DND-41 (cell line): ENCODE results near the gene BIRC3.

Source experiments
- ATAC-seq: fragments of 200-7000 bp; cut with Tn5 transposase; 3 replicates; pipeline ENCODE4 v1.9.1; 2021; ENCODE audit warnings: low read depth; ENCODE audit not compliant: insufficient read depth
- DNase-seq: peaks from one replicate; pipeline ENCODE4 v3.0.0-alpha.2; 2020
- H2AFZ ChIP-seq: 2 replicates; pipeline ENCODE4 v1.6.0; 2012; ENCODE audit warnings: low read depth, low read length
- H3K27ac ChIP-seq: 2 replicates; pipeline ENCODE4 v1.5.1; 2012; ENCODE audit warnings: low read length, inconsistent platforms
- H3K27me3 ChIP-seq: fragments of 200-600 bp; sonication (generic); 2 replicates; pipeline ENCODE4 v1.6.0; 2012; ENCODE audit warnings: low read length, mild to moderate bottlenecking, inconsistent platforms; ENCODE audit not compliant: insufficient read depth, poor library complexity
- H3K36me3 ChIP-seq: 2 replicates; pipeline ENCODE4 v1.5.1; 2012; ENCODE audit warnings: low read length, inconsistent platforms; ENCODE audit not compliant: insufficient read depth
- H3K4me1 ChIP-seq: 2 replicates; pipeline ENCODE4 v1.5.1; 2012; ENCODE audit warnings: mild to moderate bottlenecking, low read length; ENCODE audit not compliant: insufficient read depth
- H3K4me2 ChIP-seq: 2 replicates; pipeline ENCODE4 v1.6.0; 2012; ENCODE audit warnings: mild to moderate bottlenecking, moderate library complexity, low read length, inconsistent platforms; ENCODE audit not compliant: insufficient read depth
- H3K4me3 ChIP-seq, 2 experiments: fragments of 200-600 bp in 1 of 2; shearing (Covaris generic) in 1 of 2; 2 replicates each; pipeline ENCODE4 v1.5.1; 2012 to 2016; ENCODE audit warnings: inconsistent platforms in 2 of 2, low read length in 2 of 2, mild to moderate bottlenecking in 2 of 2, low read depth in 1 of 2, moderate library complexity in 1 of 2
- H3K79me2 ChIP-seq: 2 replicates; pipeline ENCODE4 v1.6.0; 2012; ENCODE audit warnings: low read length, inconsistent platforms; ENCODE audit not compliant: insufficient read depth
- H3K9ac ChIP-seq: 2 replicates; pipeline ENCODE4 v1.6.0; 2012; ENCODE audit warnings: low read depth, mild to moderate bottlenecking, inconsistent platforms, low read length, moderate library complexity
- H3K9me3 ChIP-seq: 2 replicates; pipeline ENCODE4 v1.5.1; 2012; ENCODE audit warnings: low read length, moderate library complexity, mild to moderate bottlenecking, inconsistent platforms; ENCODE audit not compliant: insufficient read depth, severe bottlenecking
- H4K20me1 ChIP-seq: 2 replicates; pipeline ENCODE4 v1.6.0; 2012; ENCODE audit warnings: low read length; ENCODE audit not compliant: insufficient read depth
- EZH2 ChIP-seq: IDR thresholded peaks from 3 replicates; pipeline ENCODE4 v1.6.1; 2012; ENCODE audit warnings: borderline replicate concordance, low read depth, mild to moderate bottlenecking, moderate library complexity, low read length, inconsistent platforms; ENCODE audit not compliant: severe bottlenecking
- TF ChIP-seq, protein P1 (sequence below): IDR thresholded peaks from 2 replicates; pipeline ENCODE4 v1.5.1; 2012; ENCODE audit warnings: borderline replicate concordance, low read length, moderate library complexity, mild to moderate bottlenecking; ENCODE audit not compliant: poor library complexity, severe bottlenecking; ENCODE audit errors: extremely low read depth

The BIRC3 gene

DNA sequence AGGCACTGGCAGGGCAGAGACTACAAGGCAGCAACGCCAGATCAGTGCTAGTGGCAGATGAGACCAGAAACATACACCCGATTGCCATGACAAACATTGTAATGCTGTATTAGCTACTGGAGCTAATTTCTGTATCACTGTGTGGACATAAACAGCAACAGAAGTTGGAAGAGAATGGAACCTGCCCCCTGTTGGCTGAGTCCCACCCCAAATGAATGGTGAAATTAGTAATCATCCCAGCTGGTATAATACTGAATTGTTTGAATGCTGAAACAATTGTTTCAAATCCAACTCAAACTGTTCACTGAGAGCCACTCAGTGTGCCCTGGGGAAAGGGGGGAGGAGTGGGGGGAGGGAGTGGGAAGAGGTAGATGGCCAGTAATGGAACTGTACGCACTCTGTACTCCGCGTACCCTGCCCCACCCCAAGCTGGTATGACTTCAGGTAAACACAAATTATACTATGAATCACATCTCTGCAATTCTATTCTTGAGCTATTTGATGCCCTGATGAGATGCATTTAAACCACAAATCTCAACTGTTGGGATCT is 11.2 kb upstream of the BIRC3 start:
- Histone ChIP-seq H3K4me2 (peak overlapping the region; percentile 59), H3K9ac (peak overlapping the region; percentile 31), H3K4me1 (peaks cover 53% of the 10 kb centered on the region), H3K79me2 (no peaks in the 10 kb centered on the region), H2AFZ (peak overlapping the region; percentile 35), H3K27me3 (no peaks in the 10 kb centered on the region), H3K27ac (peak overlapping the region; percentile 82), H3K36me3 (no peaks in the 10 kb centered on the region), H3K9me3 (peaks cover 10% of the 10 kb centered on the region), H3K4me3 (peak overlapping the region in 1 of 2 experiments; percentile 11; a peak in 2 of 4 replicates), H4K20me1 (no peaks in the 10 kb centered on the region)
- ATAC-seq = peak; percentile 5; the same call in 2 of the 3 replicates
- DNase-seq = no peak
- TF ChIP-seq, protein P1, sequence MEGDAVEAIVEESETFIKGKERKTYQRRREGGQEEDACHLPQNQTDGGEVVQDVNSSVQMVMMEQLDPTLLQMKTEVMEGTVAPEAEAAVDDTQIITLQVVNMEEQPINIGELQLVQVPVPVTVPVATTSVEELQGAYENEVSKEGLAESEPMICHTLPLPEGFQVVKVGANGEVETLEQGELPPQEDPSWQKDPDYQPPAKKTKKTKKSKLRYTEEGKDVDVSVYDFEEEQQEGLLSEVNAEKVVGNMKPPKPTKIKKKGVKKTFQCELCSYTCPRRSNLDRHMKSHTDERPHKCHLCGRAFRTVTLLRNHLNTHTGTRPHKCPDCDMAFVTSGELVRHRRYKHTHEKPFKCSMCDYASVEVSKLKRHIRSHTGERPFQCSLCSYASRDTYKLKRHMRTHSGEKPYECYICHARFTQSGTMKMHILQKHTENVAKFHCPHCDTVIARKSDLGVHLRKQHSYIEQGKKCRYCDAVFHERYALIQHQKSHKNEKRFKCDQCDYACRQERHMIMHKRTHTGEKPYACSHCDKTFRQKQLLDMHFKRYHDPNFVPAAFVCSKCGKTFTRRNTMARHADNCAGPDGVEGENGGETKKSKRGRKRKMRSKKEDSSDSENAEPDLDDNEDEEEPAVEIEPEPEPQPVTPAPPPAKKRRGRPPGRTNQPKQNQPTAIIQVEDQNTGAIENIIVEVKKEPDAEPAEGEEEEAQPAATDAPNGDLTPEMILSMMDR = peak; percentile 45
- no peak for TF ChIP-seq EZH2

- peaks cover 54% of the 10 kb centered on the region for H3K4me1 ChIP-seq
- peak overlapping the region in 1 of 2 experiments; percentile 11; a peak in 2 of 4 replicates for H3K4me3 ChIP-seq
- peak overlapping the region; percentile 40; the same call in 1 of the 2 replicates for H2AFZ ChIP-seq
- peak overlapping the region; percentile 82 for H3K27ac ChIP-seq
- no peaks in the 10 kb centered on the region for H3K36me3 ChIP-seq
- H3K9ac ChIP-seq = peak overlapping the region; percentile 32
- DNase-seq = peak; percentile 69
- no peaks in the 10 kb centered on the region for H3K79me2 ChIP-seq
- no peaks in the 10 kb centered on the region for H3K27me3 ChIP-seq
- no peaks in the 10 kb centered on the region for H4K20me1 ChIP-seq
- H3K4me2 ChIP-seq = peak overlapping the region; percentile 59
- no peak for TF ChIP-seq EZH2
- TF ChIP-seq, protein P1 = no peak
- ATAC-seq = peak; percentile 77
- H3K9me3 ChIP-seq = peaks cover 10% of the 10 kb centered on the region
Measured at GRCh38 chr11:102306817-102307726, 10.2 kb upstream of the BIRC3 start.

DNA sequence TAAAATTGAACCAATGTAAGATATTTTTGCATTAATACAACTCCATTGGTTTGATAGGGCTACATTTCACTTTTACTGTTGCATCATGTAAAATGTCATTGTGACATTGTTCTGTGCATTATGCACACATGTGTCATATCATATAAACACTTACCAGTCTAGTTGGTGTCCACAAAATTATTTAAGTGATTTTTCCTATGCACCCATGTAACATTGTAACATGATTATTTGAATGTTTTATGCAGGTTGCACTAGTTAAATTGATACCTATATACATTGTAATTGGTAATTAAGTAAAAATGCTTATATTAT is 9.6 kb upstream of the BIRC3 start:
- Histone ChIP-seq H3K4me3 (no peak overlapping the region), H3K36me3 (no peaks in the 10 kb centered on the region), H2AFZ (no peak overlapping the region), H3K79me2 (no peaks in the 10 kb centered on the region), H3K27ac (peak overlapping the region; percentile 82; the same call in 1 of the 2 replicates), H3K9me3 (peaks cover 5% of the 10 kb centered on the region), H3K4me2 (peak overlapping the region; percentile 59; the same call in 1 of the 2 replicates), H4K20me1 (no peaks in the 10 kb centered on the region), H3K4me1 (peaks cover 60% of the 10 kb centered on the region), H3K9ac (no peak overlapping the region), H3K27me3 (no peaks in the 10 kb centered on the region)
- DNase-seq (no peak), ATAC-seq (no peak)
- TF ChIP-seq EZH2 = no peak
- TF ChIP-seq, protein P1 = no peak
